Measurements from ENCODE around the gene NNAT. TPM values are rescaled to one million over a fixed set of nuclear protein-coding genes. Genes with fewer than 3 reads are reported as not detected.
"Not testable (repeated sequence)": the region's sequence is repeated elsewhere in the genome, so short reads cannot be mapped to it uniquely, and the experiment has no call there.

NNAT gene
- total and polyA plus RNA-seq, 2 of the 8 experiments (the other 6 are each of a cell fraction or from before 2014, with no cell fraction given): 66.8 to 175 TPM

DNA sequence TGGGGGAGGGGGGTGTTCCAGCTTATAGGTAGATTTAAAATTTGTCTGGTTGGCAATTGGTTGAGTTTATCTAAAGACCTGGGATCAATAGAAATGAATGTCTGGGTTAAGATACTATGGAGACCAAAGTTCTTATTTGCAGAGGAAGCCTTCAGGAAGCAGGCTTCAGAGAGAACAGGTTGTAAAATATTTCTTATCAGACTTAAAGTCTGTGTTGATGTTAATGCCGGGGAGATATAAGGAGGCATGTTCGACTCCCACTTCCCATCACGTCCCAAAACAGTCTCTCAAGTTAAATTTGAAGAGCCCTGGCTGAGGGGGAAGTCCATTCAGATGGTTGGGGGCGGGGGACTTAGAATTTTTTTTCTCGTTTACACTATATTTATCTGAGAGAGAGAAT is 19.0 kb downstream of the NNAT start (continued):
- no peak for TF ChIP-seq SRF (IDR thresholded peaks at IDR 0.05; ENCODE audit: low read depth, low read length)
- TF ChIP-seq, protein P1, sequence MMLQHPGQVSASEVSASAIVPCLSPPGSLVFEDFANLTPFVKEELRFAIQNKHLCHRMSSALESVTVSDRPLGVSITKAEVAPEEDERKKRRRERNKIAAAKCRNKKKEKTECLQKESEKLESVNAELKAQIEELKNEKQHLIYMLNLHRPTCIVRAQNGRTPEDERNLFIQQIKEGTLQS (IDR thresholded peaks at IDR 0.05; ENCODE audit: insufficient read depth, low read depth, low read length): no peak
- TF ChIP-seq SP2 (IDR thresholded peaks at IDR 0.05; ENCODE audit: low read length): no peak

- not testable (repeated sequence) for H2BK5ac ChIP-seq (ENCODE audit: low read depth, low read length); H2BK20ac ChIP-seq (ENCODE audit: low read length); H3K4me3 ChIP-seq (ENCODE audit: extremely low read depth in 1 of 4, insufficient read depth in 2 of 4, low read depth in 3 of 4, low read length in 4 of 4); H4K5ac ChIP-seq (ENCODE audit: insufficient read length, low read depth, low read length); H3K27me3 ChIP-seq (replicated peaks in 1 of 4; ENCODE audit: control insufficient read depth in 3 of 4, extremely low read depth in 1 of 4, insufficient read depth in 3 of 4, low read length in 3 of 4); H3K14ac ChIP-seq (ENCODE audit: insufficient read length); H3K4me1 ChIP-seq (replicated peaks in 1 of 4; ENCODE audit: control insufficient read depth in 3 of 4, insufficient read depth in 4 of 4, low read length in 3 of 4); H3K23me2 ChIP-seq (ENCODE audit: low read depth, low read length); H3K9ac ChIP-seq (replicated peaks in 1 of 4; ENCODE audit: extremely low read depth in 1 of 4, low read depth in 3 of 4, low read length in 3 of 4); H2AFZ ChIP-seq (ENCODE audit: low read length); H3K4me2 ChIP-seq (ENCODE audit: insufficient read depth in 1 of 2, low read depth in 2 of 2, low read length in 2 of 2); FAIRE-seq; H3K56ac ChIP-seq (replicated peaks; ENCODE audit: insufficient read length, low read depth, low read length); H3K36me3 ChIP-seq (ENCODE audit: control insufficient read depth in 2 of 4, insufficient read depth in 4 of 4, low read length in 3 of 4); H4K91ac ChIP-seq (replicated peaks; ENCODE audit: insufficient read length, low read length); H2BK120ac ChIP-seq (replicated peaks; ENCODE audit: low read depth, low read length); H3K9me3 ChIP-seq (ENCODE audit: insufficient read depth in 2 of 2, low read depth in 1 of 2, low read length in 1 of 2); H3K79me1 ChIP-seq (ENCODE audit: low read depth, low read length); H2BK12ac ChIP-seq (ENCODE audit: low read depth, low read length); H4K8ac ChIP-seq (ENCODE audit: extremely low read depth, insufficient read depth, low read length); H2AK5ac ChIP-seq (ENCODE audit: low read depth, low read length); H3K18ac ChIP-seq (ENCODE audit: extremely low read depth, low read length); H3K4ac ChIP-seq (replicated peaks; ENCODE audit: insufficient read length, low read depth, low read length); H3K23ac ChIP-seq (ENCODE audit: insufficient read length); H4K20me1 ChIP-seq (replicated peaks in 1 of 2; ENCODE audit: control insufficient read depth in 1 of 2, insufficient read depth in 2 of 2, low read length in 2 of 2); DNase-seq (ENCODE audit: low read depth in 1 of 2, low spot score in 2 of 2); H2BK15ac ChIP-seq (ENCODE audit: low read length); H3K79me2 ChIP-seq (ENCODE audit: control insufficient read depth in 1 of 2, insufficient read depth in 2 of 2, low read length in 2 of 2); H3K27ac ChIP-seq (ENCODE audit: low read depth, low read length)
- ChIA-PET CTCF (ENCODE audit: partially characterized antibody) (interaction anchor here (0.6 to 1.2 kb wide), 8 partner anchors 8 to 440 kb away, joined by 3 to 4 read pairs (median 3); partner anchors contain the start of gene BLCAP), POLR2A (ENCODE audit: partially characterized antibody) (interaction anchor here (0.6 kb wide), 1 partner anchor 127 kb away, joined by 4 read pairs; no protein-coding TSS in a partner anchor)
- WGBS, 2 experiments (ENCODE audit: extremely low coverage in 1 of 2, insufficient coverage in 1 of 2, insufficient read length in 1 of 2, insufficient replicate concordance in 2 of 2, low coverage in 1 of 2, low lambda C conversion rate in 2 of 2, missing lambda C conversion rate in 1 of 2): 73% methylated on average over 1 of the region's 1 CpG; no CpG with 5 or more reads in 1 of the 2 experiments
Measured at GRCh38 chr20:37540838-37541237, 19.8 kb downstream of the NNAT start.
